ENCODE measurements around the gene VWA7. TPM values are rescaled to one million over a fixed set of nuclear protein-coding genes. Genes with fewer than 3 reads are reported as not detected.

VWA7 gene
- total RNA-seq, 4 donors from 2014 or later: 0.36 to 1.6 (median 0.56) TPM; not detected in 1

DNA sequence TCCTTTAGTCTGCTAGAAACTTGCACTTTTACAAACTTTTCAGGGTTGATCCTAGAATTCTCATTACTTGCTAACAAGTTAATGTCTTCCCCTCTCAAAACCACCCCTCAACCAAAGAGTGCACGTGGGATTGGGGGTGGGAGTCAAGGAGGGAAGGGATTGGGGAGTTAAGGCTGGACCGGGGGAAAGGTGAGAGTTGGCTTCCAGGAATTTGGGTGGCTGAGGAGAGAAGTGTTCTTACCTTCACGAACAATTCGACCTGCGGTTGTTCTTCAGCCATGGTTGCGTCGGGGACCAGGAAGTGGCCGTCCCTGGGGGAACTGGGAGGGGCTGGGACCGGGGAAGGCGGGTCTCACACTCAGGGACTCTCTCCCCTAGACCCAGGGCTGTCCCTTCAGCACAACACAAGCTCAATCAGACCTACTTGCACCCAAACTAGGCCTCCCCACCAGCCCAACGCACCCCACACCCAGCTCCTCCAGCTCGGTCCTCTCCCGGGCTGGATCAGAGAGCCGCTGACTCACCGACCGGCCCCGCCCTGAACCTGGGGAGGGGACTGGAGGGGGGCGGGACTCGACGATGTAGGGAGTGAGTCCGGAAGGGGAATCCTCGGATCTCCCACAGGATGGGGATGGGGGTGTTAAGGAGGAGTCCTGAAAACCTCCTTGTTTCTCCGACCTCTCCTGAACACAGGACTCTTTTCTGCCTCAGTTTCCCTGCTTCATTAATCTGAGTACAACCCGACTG lies 40.9 kb downstream of the VWA7 start, which contains the start of gene CLIC1:
TSS of gene CLIC1 (minus strand) at position 510 of the 747 bp plus-strand sequence. CDS start at position 280, 230 bp downstream.
- DNase-seq (ENCODE audit: low spot score) (peak; percentile 83), ATAC-seq (ENCODE audit: low FRiP score) (peak; percentile 74)
- TF ChIP-seq CTCF (IDR thresholded peaks at IDR 0.05): no peak

- peak; percentile 39 for ATAC-seq (ENCODE audit: low FRiP score)
- no peak for TF ChIP-seq CTCF (IDR thresholded peaks at IDR 0.05)
- no peak for DNase-seq (ENCODE audit: low spot score)
Observed at GRCh38 chr6:31734821-31735406, 42.2 kb downstream of the VWA7 start.

DNA sequence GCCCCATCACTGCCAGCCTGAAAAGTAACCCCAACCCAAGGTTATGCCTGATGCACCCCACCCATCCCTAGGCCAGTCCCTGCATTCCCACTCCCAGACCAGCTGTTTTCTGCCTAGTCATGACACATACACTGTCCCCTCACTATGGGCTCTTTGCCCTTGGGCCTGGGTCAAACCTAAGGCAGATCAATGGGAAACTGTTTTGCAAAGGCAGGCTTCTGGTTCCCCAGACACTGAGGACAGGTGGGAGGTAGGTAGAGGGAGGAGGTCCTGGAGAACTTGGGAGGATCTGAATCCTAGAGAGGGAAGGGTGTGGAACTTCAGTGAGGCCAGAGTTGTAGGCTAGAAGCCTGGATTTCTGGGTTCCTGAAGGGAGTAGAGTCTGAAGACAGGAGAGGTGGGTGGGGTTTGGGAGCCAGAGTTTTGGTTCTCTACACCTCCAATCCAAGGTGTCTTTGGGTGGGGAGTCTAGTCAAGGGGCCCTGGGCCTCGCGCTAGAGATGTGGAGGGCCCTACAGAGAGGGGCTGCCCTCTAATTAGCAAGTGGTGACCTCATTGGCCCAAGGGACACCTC lies 42.8 kb downstream of the VWA7 start:
- ATAC-seq (ENCODE audit: low FRiP score) (no peak), DNase-seq (ENCODE audit: low spot score) (no peak)
- TF ChIP-seq CTCF (IDR thresholded peaks at IDR 0.05): no peak

GRCh38 chr6:31733734-31734133 lies 43.4 kb downstream of the VWA7 start:
- no peak for TF ChIP-seq CTCF (IDR thresholded peaks at IDR 0.05)
- no peak for DNase-seq (ENCODE audit: low spot score)
- no peak for ATAC-seq (ENCODE audit: low FRiP score)

GRCh38 chr6:31732029-31732428 lies 45.1 kb downstream of the VWA7 start:
- DNase-seq (ENCODE audit: low spot score): no peak
- TF ChIP-seq CTCF (IDR thresholded peaks at IDR 0.05): no peak
- no peak for ATAC-seq (ENCODE audit: low FRiP score)

DNA sequence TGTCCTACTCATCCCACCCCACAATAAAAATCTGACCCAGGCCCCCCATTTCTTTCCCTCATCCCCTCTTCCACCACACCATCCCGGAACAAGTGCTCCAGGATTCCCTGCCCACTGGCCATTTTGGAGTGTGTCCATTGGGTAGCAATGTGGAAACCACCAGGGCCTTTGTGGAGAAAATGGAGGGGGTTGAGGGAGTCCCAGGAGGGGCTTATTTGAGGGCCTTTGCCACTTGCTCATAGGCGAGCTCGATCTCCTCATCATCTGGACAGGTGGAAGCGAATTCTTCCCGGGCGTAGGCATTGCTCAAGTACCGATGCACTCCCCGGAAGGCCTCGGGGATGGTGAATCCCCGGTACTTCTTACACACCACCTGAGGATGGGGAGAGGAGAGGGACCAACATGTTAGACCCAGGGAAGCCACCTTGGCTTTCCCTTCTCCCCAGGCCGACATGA lies 46.5 kb downstream of the VWA7 start:
- DNase-seq (ENCODE audit: low spot score): no peak
- TF ChIP-seq CTCF (IDR thresholded peaks at IDR 0.05): no peak
- ATAC-seq (ENCODE audit: low FRiP score): no peak

Measured in omental fat pad (tissue), 4 donors.